ENCODE results near the gene ARHGAP6. TPM values are rescaled to one million over a fixed set of nuclear protein-coding genes. Genes with fewer than 3 reads are reported as not detected.

ARHGAP6 gene
- total RNA-seq, 3 donors from 2014 or later = 10.1 to 32.6 (median 14.7) TPM

DNA sequence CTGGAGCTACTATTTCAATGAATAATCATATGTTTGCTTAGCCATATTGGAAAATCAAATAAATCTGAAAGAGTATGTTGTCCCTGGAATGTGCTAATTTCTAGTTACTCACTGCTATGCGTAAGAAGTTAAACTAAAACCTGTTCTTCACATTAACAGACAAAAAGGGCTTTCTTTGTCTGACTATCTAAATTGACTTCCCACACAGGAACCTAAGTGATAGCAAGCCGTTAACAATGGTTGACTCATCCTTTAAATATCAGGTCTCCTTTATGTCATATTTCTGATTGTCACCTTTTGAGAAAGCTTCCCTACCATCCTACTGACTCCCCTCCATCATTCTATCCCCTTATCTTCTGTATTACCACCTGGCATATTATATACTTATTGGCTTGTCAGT lies 291.1 kb downstream of the ARHGAP6 start:
- intact Hi-C loops (cut with DNase I; ENCODE audit: low total_unique reads) = no loop called here
- H3K9me3 ChIP-seq = no peaks in the 10 kb centered on the region
- DNase-seq (ENCODE audit: low spot score in 2 of 2) = no peak
- H3K27me3 ChIP-seq = peaks cover 0 to 27% of the 10 kb centered on the region in 2 donors
- TF ChIP-seq POLR2A (IDR thresholded peaks at IDR 0.05) = no peak
- TF ChIP-seq POLR2AphosphoS5 (IDR thresholded peaks at IDR 0.05) = no peak
- TF ChIP-seq, protein P1, sequence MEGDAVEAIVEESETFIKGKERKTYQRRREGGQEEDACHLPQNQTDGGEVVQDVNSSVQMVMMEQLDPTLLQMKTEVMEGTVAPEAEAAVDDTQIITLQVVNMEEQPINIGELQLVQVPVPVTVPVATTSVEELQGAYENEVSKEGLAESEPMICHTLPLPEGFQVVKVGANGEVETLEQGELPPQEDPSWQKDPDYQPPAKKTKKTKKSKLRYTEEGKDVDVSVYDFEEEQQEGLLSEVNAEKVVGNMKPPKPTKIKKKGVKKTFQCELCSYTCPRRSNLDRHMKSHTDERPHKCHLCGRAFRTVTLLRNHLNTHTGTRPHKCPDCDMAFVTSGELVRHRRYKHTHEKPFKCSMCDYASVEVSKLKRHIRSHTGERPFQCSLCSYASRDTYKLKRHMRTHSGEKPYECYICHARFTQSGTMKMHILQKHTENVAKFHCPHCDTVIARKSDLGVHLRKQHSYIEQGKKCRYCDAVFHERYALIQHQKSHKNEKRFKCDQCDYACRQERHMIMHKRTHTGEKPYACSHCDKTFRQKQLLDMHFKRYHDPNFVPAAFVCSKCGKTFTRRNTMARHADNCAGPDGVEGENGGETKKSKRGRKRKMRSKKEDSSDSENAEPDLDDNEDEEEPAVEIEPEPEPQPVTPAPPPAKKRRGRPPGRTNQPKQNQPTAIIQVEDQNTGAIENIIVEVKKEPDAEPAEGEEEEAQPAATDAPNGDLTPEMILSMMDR (IDR thresholded peaks at IDR 0.05) = no peak
- no peaks in the 10 kb centered on the region for H3K4me1 ChIP-seq
- no peaks in the 10 kb centered on the region for H3K36me3 ChIP-seq
- no peak overlapping the region for H3K27ac ChIP-seq
- no peak overlapping the region for H3K4me3 ChIP-seq

DNA sequence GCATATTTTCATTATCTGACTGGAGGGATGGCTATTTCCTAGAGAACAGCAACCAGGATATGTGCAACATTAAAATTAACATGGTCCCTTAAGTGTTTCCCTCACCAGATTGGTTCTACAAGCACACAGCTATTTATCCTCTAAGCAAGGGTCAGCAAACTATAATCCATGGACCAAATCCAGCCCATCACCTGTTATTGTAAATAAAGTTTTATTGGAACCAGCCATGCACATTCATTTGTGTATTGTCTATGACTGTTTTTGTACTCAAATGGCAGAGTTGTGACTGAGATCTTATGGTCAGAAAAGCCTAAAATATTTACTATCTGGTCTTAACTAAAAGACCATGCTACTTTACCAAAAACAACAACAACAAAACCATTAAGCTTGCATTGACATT lies 294.6 kb downstream of the ARHGAP6 start:
- H3K9me3 ChIP-seq = no peaks in the 10 kb centered on the region
- H3K4me1 ChIP-seq = no peaks in the 10 kb centered on the region
- intact Hi-C loops (cut with DNase I; ENCODE audit: low total_unique reads) = no loop called here
- TF ChIP-seq POLR2AphosphoS5 (IDR thresholded peaks at IDR 0.05) = no peak
- no peak overlapping the region for H3K4me3 ChIP-seq
- no peaks in the 10 kb centered on the region for H3K36me3 ChIP-seq
- peaks cover 0 to 19% of the 10 kb centered on the region in 2 donors for H3K27me3 ChIP-seq
- H3K27ac ChIP-seq = no peak overlapping the region
- no peak for DNase-seq (ENCODE audit: low spot score in 2 of 2)

DNA sequence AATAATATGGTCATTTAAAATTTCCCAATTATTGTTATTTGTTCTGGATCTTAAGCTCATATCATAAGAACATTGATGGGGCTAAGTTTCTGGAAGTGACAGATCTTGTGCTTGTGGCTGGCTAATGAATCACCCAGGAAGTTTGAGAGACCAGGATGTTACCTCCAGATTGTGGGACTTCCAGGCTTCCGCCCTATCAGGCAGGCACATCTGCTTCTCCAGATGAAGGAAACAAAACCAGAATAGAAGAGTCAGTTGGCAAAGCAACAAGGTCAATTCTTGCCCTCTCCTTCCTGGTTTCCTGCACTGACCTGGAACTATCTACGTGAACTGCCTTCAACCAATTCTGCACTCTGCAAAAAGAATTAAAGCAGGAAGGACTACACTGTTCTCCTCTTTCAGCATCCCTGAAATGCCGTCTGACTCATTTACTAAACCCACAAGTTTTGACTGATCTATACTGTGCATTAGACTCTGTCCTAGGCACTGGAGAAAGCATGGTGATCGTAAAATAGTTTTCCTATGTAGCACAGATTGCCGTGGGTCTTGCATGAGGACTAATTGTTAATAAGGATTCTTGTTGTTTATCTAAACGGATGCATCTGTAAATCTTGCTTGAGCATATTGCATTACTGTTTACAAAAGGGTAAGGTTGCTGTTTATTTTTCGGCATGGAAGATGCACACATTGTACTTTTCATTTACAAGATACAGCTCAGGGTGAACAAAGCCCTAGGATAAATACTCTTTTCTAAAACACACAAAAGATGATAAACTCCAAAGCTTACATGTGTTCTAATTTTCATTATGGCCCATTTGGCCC lies 297.9 kb downstream of the ARHGAP6 start:
- Histone ChIP-seq H3K36me3 (no peaks in the 10 kb centered on the region), H3K27me3 (peaks cover 0 to 14% of the 10 kb centered on the region in 2 donors), H3K27ac (no peak overlapping the region), H3K9me3 (no peaks in the 10 kb centered on the region), H3K4me3 (no peak overlapping the region), H3K4me1 (no peaks in the 10 kb centered on the region)
- intact Hi-C loops (cut with DNase I; ENCODE audit: low total_unique reads) = no loop called here
- DNase-seq (ENCODE audit: low spot score in 2 of 2) = no peak
- no peak for TF ChIP-seq POLR2AphosphoS5 (IDR thresholded peaks at IDR 0.05)
- TF ChIP-seq, protein P1 (IDR thresholded peaks at IDR 0.05) = no peak
- no peak for TF ChIP-seq POLR2A (IDR thresholded peaks at IDR 0.05)

DNA sequence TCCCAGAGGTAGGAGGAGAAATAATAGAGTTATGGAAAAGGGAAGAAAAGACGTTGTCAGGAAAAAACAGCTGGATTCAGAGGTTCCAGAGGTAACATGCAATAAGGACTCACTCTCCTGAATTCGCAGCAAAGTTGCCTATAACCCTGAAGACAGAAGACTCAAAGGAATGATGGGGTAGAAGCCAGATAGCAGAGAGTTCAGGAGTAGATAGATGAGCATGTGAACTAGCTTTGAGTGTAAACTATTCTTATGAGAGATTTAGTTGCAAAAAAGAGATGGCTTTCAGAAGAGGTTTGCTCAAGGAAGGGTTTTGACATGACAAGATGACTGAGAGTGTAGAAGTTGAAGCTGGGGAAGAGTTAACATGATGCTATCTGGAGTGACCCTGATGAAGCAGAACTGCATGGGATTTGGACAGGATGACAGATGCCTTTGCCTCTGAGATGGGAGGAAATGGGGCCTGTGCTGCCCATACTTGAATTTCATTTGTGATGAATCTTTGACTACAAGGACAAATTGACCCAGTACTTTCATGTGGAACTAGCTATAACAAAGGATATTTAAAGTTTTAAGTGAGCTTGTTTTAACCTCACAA lies 298.6 kb downstream of the ARHGAP6 start:
- Histone ChIP-seq H3K36me3 (no peaks in the 10 kb centered on the region), H3K4me1 (no peaks in the 10 kb centered on the region), H3K27ac (no peak overlapping the region), H3K27me3 (peaks cover 0 to 14% of the 10 kb centered on the region in 2 donors), H3K9me3 (no peaks in the 10 kb centered on the region), H3K4me3 (no peak overlapping the region)
- TF ChIP-seq POLR2AphosphoS5 (IDR thresholded peaks at IDR 0.05) (no peak), POLR2A (IDR thresholded peaks at IDR 0.05) (no peak)
- TF ChIP-seq, protein P1 (IDR thresholded peaks at IDR 0.05) = no peak
- intact Hi-C loops (cut with DNase I; ENCODE audit: low total_unique reads) = no loop called here
- no peak for DNase-seq (ENCODE audit: low spot score in 2 of 2)

DNA sequence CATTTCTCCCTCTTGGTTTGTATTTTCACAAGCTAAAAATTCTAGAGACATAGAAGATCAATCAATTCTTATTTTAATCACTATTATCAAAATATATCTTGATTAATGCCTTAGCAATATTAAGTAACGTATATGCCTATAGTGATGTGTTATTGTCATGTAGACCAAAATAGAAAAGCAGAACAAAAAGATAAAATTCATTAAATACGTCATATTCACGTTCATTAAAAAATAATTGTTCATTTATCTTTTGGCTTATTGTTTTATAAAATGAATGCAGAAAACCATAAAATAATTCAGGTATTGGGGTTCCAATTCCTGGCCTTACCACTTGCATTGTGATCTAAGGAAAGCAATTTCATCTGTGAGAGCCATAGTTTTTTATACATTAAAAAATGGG lies 300.3 kb downstream of the ARHGAP6 start:
- intact Hi-C loops (cut with DNase I; ENCODE audit: low total_unique reads) = no loop called here

More for the DNA sequence above, 300.3 kb downstream of the ARHGAP6 start:
- DNase-seq (ENCODE audit: low spot score in 2 of 2) = no peak
- H3K27ac ChIP-seq = no peak overlapping the region
- no peak overlapping the region for H3K4me3 ChIP-seq
- H3K27me3 ChIP-seq = peaks cover 0 to 9% of the 10 kb centered on the region in 2 donors
- H3K36me3 ChIP-seq = no peaks in the 10 kb centered on the region
- H3K4me1 ChIP-seq = no peaks in the 10 kb centered on the region
- no peak for TF ChIP-seq POLR2AphosphoS5 (IDR thresholded peaks at IDR 0.05)
- TF ChIP-seq, protein P1 (IDR thresholded peaks at IDR 0.05) = no peak
- TF ChIP-seq POLR2A (IDR thresholded peaks at IDR 0.05) = no peak
- H3K9me3 ChIP-seq = no peaks in the 10 kb centered on the region
